Esophagus muscularis mucosa (tissue), 4 donors: Measurements from ENCODE around the gene TAF7L. TPM values are rescaled to one million over a fixed set of nuclear protein-coding genes. Genes with fewer than 3 reads are reported as not detected.

Experiments used
- DNase-seq: peaks from one replicate; pipeline ENCODE4 v3.0.0-alpha.2; 2017; ENCODE audit errors: extremely low spot score
- H3K27ac ChIP-seq, 4 donors: fragments of 200-600 bp; sonication (generic); replicated peaks in 1 of 4; 1 replicate in 3 of 4; 2 replicates in 1 of 4; pipeline ENCODE4 v1.5.1; 2016 to 2019; ENCODE audit warnings: mild to moderate bottlenecking in 1 of 4
- H3K27me3 ChIP-seq, 4 donors: fragments of 200-600 bp; sonication (generic); one replicate each; pipeline versions ENCODE4 v1.5.1 to v1.6.0; 2016 to 2019
- H3K36me3 ChIP-seq, 4 donors: fragments of 200-600 bp; sonication (generic); one replicate each; pipeline ENCODE4 v1.5.1; 2016 to 2019
- H3K4me1 ChIP-seq, 4 donors: fragments of 200-600 bp; sonication (generic); one replicate each; pipeline ENCODE4 v1.5.1; 2016 to 2019
- H3K4me3 ChIP-seq, 4 donors: fragments of 200-600 bp; sonication (generic); 1 replicate in 2 of 4; 2 replicates in 2 of 4; pipeline ENCODE4 v1.5.1; 2016 to 2019; ENCODE audit warnings: mild to moderate bottlenecking in 4 of 4, moderate library complexity in 1 of 4
- H3K9me3 ChIP-seq, 4 donors: fragments of 200-600 bp; sonication (generic); 1 replicate in 3 of 4; 2 replicates in 1 of 4; pipeline ENCODE4 v1.5.1; 2016 to 2019
- EP300 ChIP-seq: sonication (generic); formaldehyde crosslinking; IDR thresholded peaks from one replicate; pipeline ENCODE4 v1.6.1; 2017; ENCODE audit warnings: antibody characterized with exemption
- POLR2A ChIP-seq: fragments of 450-650 bp; IDR thresholded peaks from one replicate; pipeline ENCODE4 v1.6.1; 2017; ENCODE audit warnings: antibody characterized with exemption, moderate library complexity, mild to moderate bottlenecking, low read depth
- POLR2AphosphoS5 ChIP-seq, 2 donors: sonication (generic); formaldehyde crosslinking; IDR thresholded peaks; one replicate each; pipeline ENCODE4 v1.6.1; 2017; ENCODE audit warnings: antibody characterized with exemption in 2 of 2
- WGBS: methylation state at CpG from one replicate; pipeline ENCODE4 v1.1.5; 2018; 5-methylcytosine and 5-hydroxymethylcytosine counted together
- intact Hi-C: fragments of 100-400 bp; cut with DNase I; formaldehyde crosslinking; loops from one replicate; pipeline ENCODE4 v1.15.1; 2023
- small RNA-seq, 3 donors: library from RNA; depleted of rRNA; stranded (forward); fragments of <200 nt; gene quantifications; one replicate each; pipeline ENCODE3, GENCODE V24; 2016
- total RNA-seq, 4 donors: library from RNA; depleted of rRNA; stranded (reverse); fragments of >200 nt; gene quantifications; one replicate each; pipeline versions ENCODE4 v1.1.0 to v1.2.1, GENCODE V29; 2016
- TF ChIP-seq, protein P1 (sequence below), 3 experiments: fragments of 200-600 bp in 2 of 3; fragments of 450-650 bp in 1 of 3; sonication (generic) in 2 of 3; IDR thresholded peaks; one replicate each; pipeline ENCODE4 v1.5.1; 2017 to 2019; ENCODE audit warnings: antibody characterized with exemption in 3 of 3, mild to moderate bottlenecking in 2 of 3, moderate library complexity in 1 of 3

TAF7L gene
- total RNA-seq, 4 donors from 2014 or later = 0.13 TPM; not detected in 3

DNA sequence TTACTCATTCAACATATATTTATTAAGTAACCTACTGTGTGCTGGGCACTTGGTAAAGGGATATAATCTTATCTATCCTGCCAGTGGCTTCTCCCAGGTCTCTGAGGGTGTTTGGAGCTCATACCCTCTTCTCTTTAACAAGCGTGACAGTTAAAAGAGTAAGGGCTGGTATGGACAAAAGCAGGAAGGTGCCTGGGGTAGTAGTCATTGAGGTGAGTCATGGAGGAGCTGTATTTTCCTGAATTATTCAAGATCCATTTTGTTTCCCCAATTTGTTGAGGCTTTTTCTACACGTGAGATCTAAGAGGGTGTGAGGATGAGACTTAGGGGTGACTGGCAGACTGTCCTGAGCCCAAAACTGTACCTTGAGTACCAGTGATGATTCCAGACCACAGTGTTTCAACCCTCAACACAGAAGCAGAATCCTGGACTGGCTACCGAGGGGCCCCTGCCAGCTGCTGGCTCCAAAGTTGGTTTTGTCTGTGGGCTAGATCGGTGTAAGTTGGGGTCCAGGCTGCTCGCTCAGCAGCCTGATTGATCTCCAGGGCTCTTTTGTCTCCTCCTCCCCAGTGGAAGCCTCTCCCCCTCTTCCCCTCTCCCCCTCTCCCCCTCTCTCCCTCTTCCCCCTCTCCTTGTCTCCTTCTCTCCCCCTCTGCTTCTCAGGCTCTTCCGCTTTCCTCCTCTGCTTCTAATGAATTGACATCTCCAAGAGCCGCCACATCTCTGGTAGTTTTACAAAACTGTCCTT lies 71.8 kb downstream of the TAF7L start, which contains the start of gene DRP2:
Gene DRP2, plus strand, starts transcription at position 671 of the 748 bp plus-strand sequence. CDS start 11,862 bp downstream, outside the sequence.
- Histone ChIP-seq H3K4me1 (no peaks in the 10 kb centered on the region), H3K27ac (no peak within 1 kb of the TSS), H3K27me3 (no peaks in the 10 kb centered on the region), H3K36me3 (no peaks in the 10 kb centered on the region), H3K9me3 (no peaks in the 10 kb centered on the region), H3K4me3 (no peak within 1 kb of the TSS)
- 61% methylated on average over 7 of the region's 7 CpGs for WGBS
- intact Hi-C loops = no loop called here
- TF ChIP-seq EP300 (no peak), POLR2AphosphoS5 (IDR thresholded peaks at IDR 0.05) (no peak), POLR2A (no peak)
- TF ChIP-seq, protein P1, sequence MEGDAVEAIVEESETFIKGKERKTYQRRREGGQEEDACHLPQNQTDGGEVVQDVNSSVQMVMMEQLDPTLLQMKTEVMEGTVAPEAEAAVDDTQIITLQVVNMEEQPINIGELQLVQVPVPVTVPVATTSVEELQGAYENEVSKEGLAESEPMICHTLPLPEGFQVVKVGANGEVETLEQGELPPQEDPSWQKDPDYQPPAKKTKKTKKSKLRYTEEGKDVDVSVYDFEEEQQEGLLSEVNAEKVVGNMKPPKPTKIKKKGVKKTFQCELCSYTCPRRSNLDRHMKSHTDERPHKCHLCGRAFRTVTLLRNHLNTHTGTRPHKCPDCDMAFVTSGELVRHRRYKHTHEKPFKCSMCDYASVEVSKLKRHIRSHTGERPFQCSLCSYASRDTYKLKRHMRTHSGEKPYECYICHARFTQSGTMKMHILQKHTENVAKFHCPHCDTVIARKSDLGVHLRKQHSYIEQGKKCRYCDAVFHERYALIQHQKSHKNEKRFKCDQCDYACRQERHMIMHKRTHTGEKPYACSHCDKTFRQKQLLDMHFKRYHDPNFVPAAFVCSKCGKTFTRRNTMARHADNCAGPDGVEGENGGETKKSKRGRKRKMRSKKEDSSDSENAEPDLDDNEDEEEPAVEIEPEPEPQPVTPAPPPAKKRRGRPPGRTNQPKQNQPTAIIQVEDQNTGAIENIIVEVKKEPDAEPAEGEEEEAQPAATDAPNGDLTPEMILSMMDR (IDR thresholded peaks at IDR 0.05) = no peak
- no peak for DNase-seq

Small RNAs within 50 kb of the gene (small RNA-seq; reads per million reads assigned to genes)
- 0 reads per million in 3 donors for gene RNU6-934P

Other genes starting within 250 kb of the TAF7L start
- gene TRMT2B, start 239.2 kb downstream of the TAF7L start, total RNA-seq = 10 to 100 TPM; 11.1 to 15.9 (median 15.7) TPM
- 10 to 100 TPM in 3 of 4 donors, 1 to 10 TPM in 1; 9.9 to 22.9 (median 21.2) TPM for gene TMEM35A, start 212.5 kb downstream of the TAF7L start, total RNA-seq
- 1 to 10 TPM; 1.4 to 2.8 (median 1.7) TPM for gene CENPI, start 193.1 kb downstream of the TAF7L start, total RNA-seq
- gene DRP2, start 71.5 kb downstream of the TAF7L start, total RNA-seq = under 1 TPM; 0.42 to 0.97 (median 0.65) TPM
- 1 to 10 TPM; 3.0 to 4.8 (median 3.7) TPM for gene TIMM8A, start 57.4 kb upstream of the TAF7L start, total RNA-seq
- gene BTK, start 94.9 kb upstream of the TAF7L start, total RNA-seq = 1 to 10 TPM; 2.5 to 5.3 (median 4.0) TPM
- gene RPL36A, start 99.7 kb upstream of the TAF7L start, total RNA-seq = 100 to 1,000 TPM; 280 to 704 (median 376) TPM
- gene GLA, start 116.6 kb upstream of the TAF7L start, total RNA-seq = 10 to 100 TPM in 3 of 4 donors, 1 to 10 TPM in 1; 8.7 to 17.7 (median 15.9) TPM
- 10 to 100 TPM; 36.4 to 60.0 (median 44.4) TPM for gene HNRNPH2, start 116.9 kb upstream of the TAF7L start, total RNA-seq
- 10 to 100 TPM in 2 of 4 donors, 1 to 10 TPM in 2; 4.2 to 12.3 (median 8.4) TPM for gene ARMCX4, start 194.1 kb upstream of the TAF7L start, total RNA-seq